GM23248 (cell line): ENCODE measurements around the gene PALMD.

Experiments
- EZH2 ChIP-seq: fragments of 200-600 bp; sonication (generic); IDR thresholded peaks from 2 replicates; pipeline ENCODE4 v1.6.1; 2018; ENCODE audit warnings: antibody characterized with exemption, mild to moderate bottlenecking; ENCODE audit not compliant: insufficient read depth, poor library complexity, severe bottlenecking
- EZH2phosphoT487 ChIP-seq: fragments of 200-600 bp; sonication (generic); IDR thresholded peaks from 2 replicates; pipeline ENCODE4 v1.6.1; 2018; ENCODE audit warnings: antibody characterized with exemption, moderate library complexity, mild to moderate bottlenecking, low read depth; ENCODE audit not compliant: insufficient read depth

GRCh38 chr1:99634971-99635624 lies 10.8 kb upstream of the PALMD start:
- TF ChIP-seq EZH2phosphoT487 (no peak), EZH2 (no peak)
